GM19351 (cell line): ENCODE data around the gene PFKFB1.
"Not testable (repeated sequence)": the region's sequence is repeated elsewhere in the genome, so short reads cannot be mapped to it uniquely, and the experiment has no call there.

ENCODE experiments used
- ATAC-seq: cut with Tn5 transposase; IDR thresholded peaks from one replicate; pipeline ENCODE4 v1.9.1; 2021; ENCODE audit warnings: mild to moderate bottlenecking, moderate library complexity; ENCODE audit not compliant: unreplicated experiment

The PFKFB1 gene

DNA sequence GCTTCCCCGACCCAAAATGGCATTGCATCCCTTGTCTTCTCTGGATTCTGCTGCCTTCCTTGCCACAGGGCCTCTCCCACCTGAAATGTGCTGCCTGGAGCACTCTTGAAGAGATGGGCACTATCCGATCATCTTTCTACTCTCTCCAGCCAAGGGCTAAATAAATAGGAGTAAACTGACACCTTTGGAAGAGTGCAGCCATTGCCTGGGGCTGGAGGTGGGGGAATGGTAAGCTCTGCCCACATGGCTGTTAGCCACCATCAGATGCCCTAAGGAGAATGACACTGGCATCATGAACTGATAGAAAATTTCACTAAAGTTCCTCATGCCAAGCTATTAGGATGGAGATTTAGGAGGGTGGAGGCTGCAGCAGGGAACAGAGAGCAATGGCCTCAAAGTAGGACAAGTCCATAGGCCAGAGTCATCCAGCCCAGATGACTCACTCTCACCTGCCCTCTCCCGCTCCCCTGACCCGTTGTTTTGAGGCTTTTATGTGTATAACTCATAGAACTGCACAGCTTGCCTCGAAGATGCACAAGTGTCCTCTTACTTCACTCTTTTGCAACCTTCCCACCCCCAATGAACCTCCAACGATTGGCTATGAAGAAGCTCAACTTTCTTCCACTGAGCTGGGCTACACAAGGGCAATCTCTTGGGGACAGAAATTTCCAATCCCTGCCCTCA lies 822 bp upstream of the PFKFB1 start:
- ATAC-seq: no peak

DNA sequence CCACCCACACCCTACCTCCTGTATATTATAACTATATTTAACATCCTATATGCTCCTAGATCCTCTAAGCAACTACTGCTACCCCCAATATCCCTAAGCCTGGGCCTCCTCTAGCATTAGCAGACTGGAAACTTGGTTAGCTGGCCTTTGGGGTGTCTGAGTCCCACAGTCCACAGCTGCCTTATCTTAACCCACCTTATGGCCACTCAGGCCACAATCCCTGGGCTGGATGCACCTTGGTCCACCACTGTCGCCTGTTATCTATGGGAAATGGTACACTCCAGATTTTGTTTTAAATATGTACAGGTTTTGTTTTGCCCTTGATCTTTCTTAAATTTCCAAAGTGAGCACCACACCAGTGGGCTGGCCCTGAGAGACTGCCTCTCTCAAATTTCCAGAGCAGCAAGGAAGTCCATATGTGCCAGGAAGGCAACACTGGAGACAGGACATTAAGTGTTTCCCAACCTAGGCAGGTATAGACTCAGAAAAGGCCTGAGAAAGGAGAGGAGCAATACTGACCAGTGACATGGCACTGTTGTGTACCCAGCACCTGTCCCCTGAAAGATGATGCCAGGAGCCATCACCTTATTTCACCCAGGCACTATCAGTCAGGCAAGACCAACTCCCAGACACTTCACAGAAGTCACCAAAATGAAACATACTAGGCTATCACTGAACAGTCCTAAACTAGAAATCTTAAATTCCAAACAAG lies 921 bp downstream of the PFKFB1 start:
- no peak for ATAC-seq

DNA sequence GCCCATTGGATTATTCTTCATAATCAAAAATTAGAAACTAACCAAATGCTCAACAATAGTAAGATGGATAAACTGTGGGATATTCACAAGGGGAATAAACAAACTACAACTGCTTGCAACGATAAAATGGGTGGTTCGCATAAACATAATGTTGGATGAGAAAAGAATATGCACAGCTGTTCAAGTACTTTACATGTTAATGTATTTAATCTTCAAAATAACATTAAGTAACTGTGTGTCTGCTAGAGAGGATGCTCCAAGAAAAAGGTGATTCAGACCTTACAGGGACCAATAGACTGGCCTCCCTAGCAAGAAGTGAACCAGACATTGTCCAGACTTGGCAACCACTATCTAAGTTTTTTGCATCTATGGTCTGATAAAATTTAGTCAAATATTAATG lies 2.3 kb downstream of the PFKFB1 start:
- ATAC-seq: no peak

- not testable (repeated sequence) for ATAC-seq
Observed at GRCh38 chrX:54983306-54983705, 10.7 kb downstream of the PFKFB1 start.

- ATAC-seq: no peak
Observed at GRCh38 chrX:54980334-54980733, 13.7 kb downstream of the PFKFB1 start.

- no peak for ATAC-seq
Observed at GRCh38 chrX:54979432-54979831, 14.6 kb downstream of the PFKFB1 start.

DNA sequence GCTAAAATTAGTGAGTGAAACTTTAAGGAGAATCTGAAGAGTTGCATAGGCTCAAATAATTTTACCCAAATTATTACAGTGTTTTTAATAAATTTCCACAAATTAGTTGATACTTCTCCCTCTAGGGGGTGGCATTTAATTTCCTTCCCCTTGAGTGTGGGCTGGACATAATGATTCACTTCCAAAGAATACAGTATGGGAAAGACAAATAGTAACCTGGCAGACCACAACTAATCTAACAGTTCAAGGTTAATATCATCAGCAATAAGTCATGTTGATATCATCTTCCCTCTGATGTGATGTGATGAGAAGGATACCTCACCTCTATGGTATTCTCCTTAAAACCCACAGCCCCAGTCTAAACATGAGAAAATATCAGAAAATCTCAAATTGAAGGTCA lies 15.5 kb downstream of the PFKFB1 start:
- ATAC-seq: no peak

GRCh38 chrX:54977387-54977786 lies 16.6 kb downstream of the PFKFB1 start:
- no peak for ATAC-seq

DNA sequence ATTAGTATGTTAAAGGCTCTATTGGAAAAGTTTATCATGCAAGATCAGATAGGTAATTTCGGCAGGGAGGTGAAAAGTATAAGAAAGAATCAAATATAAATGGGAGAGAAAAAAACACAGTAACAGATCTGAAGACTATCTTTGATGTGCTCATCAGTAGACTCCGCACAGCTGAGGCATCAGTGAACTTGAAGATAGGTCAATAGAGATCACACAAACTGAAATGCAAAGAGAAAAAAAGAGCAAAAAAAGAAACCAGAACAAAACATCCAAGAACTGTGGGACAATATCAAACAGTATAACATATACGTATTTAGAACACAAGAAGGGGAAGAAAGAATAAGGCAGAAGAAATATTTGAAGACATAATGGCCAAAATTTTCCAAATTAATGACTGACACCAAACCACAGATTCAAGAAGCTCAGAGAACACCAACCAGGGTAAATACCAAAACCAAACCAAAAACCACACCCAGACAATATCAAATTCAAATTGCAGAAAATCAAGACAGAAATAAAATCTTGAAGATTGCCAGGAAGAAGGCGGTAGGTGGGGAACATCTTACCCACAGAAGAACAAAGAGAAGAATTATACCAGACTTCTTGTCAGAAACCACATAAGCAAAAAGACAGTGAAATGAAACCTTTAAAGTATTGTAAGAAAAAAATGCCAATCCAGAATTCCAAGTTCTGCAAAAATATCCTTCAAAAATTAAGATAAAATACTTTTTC lies 29.1 kb downstream of the PFKFB1 start:
- no peak for ATAC-seq

GRCh38 chrX:54961750-54962149 lies 32.2 kb downstream of the PFKFB1 start:
- ATAC-seq: no peak

DNA sequence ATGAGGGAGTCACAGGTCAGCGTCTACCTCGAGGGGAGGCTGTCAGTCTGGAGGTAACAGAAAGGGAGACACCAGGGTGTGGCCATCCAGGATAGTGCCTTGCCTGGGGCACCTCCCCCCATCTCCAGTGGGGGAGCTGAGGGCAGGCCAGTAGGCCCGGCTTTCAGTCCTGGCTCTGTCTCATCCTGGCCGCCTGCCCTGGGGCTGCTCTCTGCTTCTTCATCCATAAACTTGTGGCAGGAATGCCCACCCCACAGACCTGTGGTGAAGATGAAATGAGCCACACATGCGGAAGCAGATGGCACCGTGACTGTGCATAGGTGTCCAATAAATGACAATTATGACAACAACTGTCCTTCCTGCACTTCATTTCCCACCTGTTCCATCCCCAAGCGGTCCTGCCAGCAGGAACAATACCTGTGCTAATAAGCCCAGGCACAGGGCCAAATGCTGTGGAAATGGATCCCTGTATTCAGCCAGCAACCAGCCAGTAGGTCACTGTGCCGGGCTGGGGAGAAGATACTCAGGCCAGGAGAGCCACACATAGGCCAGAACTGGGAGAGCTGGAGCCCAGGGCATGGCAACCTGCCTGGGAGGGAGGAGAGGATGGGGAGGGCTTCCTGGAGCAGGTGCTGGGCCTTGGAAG lies 43.1 kb downstream of the PFKFB1 start:
- no peak for ATAC-seq

GRCh38 chrX:54945224-54945623 lies 48.8 kb downstream of the PFKFB1 start:
- ATAC-seq: no peak

DNA sequence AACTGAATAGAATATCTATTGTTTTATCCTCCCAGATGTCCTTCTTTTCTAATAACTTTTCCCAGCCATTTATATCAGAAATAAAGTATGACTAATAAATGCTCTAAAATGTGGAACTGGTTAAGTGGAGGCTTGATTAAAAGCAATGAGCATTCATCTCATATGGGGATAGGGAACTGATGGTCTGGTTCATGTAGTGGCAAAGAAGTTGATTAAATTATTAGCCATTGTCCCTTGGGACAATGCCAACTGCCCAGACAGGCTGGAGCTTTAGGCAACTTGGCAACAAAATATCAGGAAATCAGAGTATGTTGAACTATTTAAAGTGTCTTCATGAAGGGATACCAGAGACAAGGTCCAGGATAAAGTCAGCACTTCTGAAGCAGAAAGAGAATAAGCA lies 49.2 kb downstream of the PFKFB1 start:
- ATAC-seq: no peak

DNA sequence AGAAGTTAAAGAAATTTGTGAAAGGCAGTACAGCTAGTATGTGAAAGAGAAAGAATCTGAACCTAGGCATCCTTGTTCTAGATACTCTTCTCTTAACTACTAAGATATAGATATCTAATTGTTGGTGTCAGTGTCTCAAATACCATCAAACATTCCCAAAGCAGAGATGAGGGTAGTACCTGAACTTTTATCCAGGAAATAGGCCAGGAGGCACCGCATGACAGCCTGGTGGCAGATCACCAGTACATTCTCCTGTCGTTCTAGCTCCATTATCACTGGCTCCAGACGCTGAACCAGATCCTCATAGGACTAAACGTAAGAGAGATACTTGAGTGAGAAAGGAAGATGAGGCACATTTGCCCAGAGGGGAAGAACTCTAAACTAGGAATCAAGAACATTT lies 56.6 kb downstream of the PFKFB1 start:
- ATAC-seq: no peak

DNA sequence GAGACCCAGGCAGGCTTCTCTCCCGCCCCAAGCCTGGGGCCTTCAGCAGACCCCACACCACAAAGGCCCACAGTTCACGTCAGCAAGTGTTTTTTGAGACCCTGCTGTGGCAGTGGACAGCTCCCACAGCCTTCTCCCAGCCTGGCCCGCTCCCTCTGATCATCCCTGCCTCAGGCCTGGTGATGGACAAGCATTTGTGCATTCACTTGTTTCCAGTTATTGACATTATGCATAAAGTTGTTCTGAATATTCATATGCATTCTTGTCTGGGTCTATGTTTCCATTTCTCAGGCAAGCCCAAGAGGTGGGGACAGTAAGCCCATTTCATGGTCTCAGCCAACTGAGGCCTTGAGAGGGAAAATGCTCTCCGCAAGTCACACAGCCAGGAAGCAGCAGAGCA lies 58.7 kb downstream of the PFKFB1 start:
- ATAC-seq: no peak

GRCh38 chrX:54934890-54935289 lies 59.1 kb downstream of the PFKFB1 start:
- ATAC-seq: no peak

DNA sequence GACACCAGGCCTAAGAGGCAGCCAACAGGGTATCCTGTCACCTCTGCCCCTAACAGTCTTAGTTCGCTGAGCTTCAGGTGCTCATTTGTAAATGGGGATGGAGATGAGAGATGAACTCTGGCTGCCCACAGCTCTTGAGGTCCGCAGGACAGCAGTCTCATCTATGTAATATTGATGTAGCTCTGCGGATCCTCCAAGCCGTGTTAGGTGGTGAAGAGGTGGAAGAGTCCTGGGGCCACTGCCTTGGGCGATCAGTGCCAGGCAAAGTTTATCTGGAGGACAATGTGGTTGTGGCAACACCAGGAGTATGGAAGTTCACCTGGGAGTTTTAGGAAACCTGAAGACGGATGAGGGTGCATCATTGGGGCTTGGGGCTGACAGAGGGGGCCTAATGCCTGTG lies 59.9 kb downstream of the PFKFB1 start:
- ATAC-seq: no peak

DNA sequence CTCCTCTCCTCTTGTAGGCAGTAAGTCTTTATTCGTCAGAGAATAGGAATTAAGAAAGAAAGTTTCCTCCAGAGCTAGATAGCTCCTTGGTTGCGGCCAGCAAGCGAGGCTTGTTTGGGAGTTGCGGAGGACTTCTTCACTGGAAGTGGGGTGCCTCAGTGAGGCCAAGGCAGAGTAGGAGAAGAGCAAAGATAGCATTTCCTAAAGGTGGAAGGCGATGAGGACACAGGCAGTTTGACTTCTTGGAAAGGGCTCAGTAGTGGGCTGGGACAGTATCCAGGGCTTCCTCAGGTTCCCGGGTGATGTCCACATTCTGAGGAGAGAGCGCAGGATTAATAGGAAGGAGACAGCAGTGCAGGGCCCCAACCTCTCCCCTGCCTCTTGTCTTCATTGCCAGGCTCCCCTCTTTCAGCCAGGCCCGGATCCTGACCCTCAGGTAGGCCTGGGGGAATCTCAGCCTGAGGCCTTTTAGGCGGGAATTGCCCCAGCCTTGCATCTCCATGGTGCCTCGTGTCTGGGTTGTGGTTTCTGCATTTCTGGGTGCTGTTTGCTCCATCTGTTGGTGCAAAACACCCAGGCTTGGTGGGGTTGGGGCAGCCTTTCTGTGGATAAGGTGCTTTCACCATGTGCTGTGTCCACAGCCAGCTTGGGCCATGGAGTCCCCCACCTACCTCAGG lies 60.7 kb downstream of the PFKFB1 start:
- ATAC-seq: no peak

DNA sequence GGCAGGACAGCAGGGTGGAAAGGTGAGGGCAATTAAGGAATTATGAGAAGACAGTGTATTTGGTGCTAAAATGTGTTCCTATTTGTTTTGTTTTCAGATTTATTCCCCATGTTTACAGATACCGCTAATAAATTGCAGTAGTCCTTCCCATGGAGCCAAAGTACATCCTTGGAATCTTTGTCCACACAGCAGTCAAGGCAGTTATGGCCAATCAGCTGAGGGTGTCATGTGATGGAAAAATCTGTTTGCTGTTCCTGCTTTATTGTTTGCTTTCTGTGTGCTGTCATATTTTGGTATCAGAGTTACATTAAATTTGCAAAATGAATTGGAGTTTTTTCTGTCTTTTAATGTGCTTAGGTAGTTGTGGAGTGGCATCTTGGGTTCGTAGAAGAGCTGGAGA lies 62.9 kb downstream of the PFKFB1 start:
- ATAC-seq: no peak

DNA sequence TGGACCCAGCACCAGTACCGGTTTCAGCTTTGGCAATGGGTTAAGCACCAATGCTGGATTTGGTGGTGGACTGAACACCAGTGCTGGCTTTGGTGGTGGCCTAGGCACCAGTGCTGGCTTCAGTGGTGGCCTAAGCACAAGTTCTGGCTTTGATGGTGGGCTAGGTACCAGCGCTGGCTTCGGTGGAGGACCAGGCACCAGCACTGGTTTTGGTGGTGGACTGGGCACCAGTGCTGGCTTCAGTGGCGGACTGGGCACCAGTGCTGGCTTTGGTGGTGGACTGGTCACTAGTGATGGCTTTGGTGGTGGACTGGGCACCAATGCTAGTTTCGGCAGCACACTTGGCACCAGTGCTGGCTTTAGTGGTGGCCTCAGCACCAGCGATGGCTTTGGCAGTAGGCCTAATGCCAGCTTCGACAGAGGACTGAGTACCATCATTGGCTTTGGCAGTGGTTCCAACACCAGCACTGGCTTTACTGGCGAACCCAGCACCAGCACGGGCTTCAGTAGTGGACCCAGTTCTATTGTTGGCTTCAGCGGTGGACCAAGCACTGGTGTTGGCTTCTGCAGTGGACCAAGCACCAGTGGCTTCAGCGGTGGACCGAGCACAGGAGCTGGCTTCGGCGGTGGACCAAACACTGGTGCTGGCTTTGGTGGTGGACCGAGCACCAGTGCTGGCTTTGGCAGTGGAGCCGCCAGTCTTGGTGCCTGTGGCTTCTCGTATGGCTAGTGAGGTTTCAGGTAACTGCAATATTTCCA lies 63.5 kb downstream of the PFKFB1 start:
- no peak for ATAC-seq
